A673 (cell line): ENCODE measurements around the gene DXO.

ENCODE experiments used
- EZH2 ChIP-seq: fragments of 200-600 bp; sonication (generic); IDR thresholded peaks from 2 replicates; pipeline ENCODE4 v1.6.1; 2017; ENCODE audit warnings: borderline replicate concordance, low read depth, mild to moderate bottlenecking, mixed read lengths, antibody characterized with exemption, low read length; ENCODE audit not compliant: poor library complexity, severe bottlenecking
- TF ChIP-seq, protein P1 (sequence below): fragments of 300-800, 200-600 bp; sonication (generic); conservative IDR thresholded peaks from 2 replicates; pipeline ENCODE4 v1.5.1; 2017; ENCODE audit warnings: low read depth, mild to moderate bottlenecking, antibody characterized with exemption, low read length, moderate library complexity, mixed read lengths

DNA sequence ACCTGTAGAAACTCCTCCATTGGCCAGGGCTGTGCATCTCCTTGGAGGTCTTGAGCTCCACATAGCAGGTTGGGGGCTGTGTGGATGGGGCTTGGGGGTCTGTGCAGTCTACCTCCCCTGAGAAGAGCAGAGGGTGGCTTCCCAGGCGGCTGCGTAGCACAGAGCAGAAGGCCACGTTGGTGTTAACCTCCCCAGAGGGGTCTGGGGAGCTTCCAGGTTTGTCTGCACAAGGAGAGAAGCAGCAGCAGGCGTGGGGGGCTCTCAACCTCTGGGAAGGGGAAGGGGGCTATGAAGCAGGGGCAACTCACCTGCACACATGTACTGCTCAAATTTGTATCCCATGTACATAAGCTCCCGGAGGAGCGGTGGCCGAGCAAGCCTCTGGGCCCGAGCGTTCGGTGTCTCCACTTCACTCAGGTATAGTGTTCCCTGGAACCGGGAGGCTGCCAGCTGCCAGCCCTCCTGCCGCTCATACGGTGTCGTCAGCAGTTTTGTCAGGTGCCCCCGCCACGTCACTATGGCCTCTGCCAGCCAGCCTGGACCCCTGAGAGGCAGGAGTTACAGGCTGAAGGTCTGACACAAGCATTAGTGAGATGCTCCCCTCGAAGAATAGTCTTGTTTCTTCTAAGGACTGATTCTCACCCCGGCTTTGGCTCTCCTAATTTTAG is 1.2 kb downstream of the DXO start:
- TF ChIP-seq, protein P1, sequence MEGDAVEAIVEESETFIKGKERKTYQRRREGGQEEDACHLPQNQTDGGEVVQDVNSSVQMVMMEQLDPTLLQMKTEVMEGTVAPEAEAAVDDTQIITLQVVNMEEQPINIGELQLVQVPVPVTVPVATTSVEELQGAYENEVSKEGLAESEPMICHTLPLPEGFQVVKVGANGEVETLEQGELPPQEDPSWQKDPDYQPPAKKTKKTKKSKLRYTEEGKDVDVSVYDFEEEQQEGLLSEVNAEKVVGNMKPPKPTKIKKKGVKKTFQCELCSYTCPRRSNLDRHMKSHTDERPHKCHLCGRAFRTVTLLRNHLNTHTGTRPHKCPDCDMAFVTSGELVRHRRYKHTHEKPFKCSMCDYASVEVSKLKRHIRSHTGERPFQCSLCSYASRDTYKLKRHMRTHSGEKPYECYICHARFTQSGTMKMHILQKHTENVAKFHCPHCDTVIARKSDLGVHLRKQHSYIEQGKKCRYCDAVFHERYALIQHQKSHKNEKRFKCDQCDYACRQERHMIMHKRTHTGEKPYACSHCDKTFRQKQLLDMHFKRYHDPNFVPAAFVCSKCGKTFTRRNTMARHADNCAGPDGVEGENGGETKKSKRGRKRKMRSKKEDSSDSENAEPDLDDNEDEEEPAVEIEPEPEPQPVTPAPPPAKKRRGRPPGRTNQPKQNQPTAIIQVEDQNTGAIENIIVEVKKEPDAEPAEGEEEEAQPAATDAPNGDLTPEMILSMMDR, result no peak
- no peak for TF ChIP-seq EZH2
